Uterine smooth muscle cell (primary cell): ENCODE measurements around the gene HYAL2. TPM values are rescaled to one million over a fixed set of nuclear protein-coding genes. Genes with fewer than 3 reads are reported as not detected.

Source experiments
- total RNA-seq: library from RNA; depleted of rRNA; stranded (reverse); fragments of >200 nt; gene quantifications from 2 replicates; pipeline ENCODE4 v1.2.3, GENCODE V29; 2014

HYAL2 gene, protein sequence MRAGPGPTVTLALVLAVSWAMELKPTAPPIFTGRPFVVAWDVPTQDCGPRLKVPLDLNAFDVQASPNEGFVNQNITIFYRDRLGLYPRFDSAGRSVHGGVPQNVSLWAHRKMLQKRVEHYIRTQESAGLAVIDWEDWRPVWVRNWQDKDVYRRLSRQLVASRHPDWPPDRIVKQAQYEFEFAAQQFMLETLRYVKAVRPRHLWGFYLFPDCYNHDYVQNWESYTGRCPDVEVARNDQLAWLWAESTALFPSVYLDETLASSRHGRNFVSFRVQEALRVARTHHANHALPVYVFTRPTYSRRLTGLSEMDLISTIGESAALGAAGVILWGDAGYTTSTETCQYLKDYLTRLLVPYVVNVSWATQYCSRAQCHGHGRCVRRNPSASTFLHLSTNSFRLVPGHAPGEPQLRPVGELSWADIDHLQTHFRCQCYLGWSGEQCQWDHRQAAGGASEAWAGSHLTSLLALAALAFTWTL
- total RNA-seq, result 65.6 and 66.0 TPM in 2 replicates

DNA sequence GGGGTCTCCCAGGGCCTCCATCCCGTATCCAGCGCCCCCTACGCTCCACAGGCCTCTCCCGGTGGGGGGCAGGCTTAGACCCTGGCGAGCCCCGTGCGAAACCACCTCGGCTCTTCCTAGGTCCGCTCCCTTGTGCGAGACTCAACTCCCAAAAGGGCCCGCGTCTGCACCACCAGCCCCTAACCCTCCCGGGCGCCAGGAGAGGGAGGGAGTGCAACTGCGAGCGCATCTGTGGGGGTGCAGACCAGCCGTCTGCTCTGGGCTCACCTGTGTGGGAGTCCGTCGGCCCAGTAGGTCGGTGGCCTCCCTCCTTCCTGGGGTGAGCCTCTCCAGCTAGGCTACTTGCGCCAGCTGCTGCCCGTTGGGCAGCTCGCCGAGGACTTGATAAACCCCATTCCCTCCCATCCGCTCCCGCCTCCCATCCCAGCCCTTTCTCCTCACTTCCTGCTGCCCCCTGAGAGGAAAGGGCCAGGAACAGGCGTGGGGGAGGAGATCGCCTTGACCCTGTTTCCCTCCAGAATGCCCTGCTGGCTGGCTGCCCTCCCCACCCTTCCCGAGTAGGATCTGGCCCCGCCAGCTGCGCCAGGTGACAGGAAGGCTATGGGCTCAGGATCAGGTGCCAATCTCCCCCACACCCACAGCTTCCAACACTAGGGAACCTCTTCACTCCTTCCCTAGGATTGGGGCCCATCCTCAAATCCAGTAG, at the start of gene HYAL2:
Gene HYAL2, minus strand, starts transcription at position 360 of the 706 bp plus-strand sequence. CDS start 2,256 bp downstream, outside the sequence.

DNA sequence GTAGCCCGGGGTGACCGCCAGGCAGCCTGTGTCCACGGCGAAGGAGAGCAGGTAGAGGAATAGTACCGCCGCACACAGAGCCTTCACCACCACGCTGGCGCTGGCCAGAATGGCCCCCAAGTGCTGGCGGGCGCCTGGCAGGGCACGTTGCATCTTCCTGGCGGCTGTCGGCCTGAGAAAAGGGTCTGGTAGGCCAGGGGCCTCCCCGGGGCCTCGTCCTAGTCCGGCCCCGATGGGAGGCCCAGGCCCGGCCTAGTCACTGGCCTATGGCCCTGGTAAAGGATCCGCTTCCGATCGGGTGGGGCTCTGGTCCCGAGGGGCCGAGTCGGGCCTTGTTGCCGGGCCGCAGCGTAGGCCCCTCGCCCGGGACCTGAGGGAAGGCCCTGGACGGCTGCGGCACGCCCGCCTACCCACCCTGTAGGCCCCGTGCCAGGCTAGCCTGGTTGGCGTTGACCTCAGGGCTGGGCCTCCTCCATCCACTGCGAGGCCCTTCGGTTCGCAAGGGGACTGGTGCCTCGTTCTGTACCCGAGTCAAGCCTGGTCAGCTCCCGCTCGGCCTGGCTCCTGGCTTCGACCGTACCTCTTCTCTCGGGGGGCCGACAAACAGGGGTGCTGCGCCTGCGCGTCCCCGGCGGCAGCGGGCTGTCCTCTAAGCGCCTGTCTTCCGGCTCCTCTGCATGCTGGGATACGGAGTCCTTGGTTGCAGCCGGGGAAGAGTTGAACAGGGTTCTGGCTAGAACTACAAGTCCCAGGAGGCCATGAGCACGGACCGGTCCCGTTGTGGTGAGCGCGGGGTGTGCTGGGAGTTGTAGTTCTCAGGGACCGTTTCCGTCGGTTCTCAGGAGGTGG, 36.6 kb upstream of the HYAL2 start, which contains the start of gene TMEM115:
Gene TMEM115, minus strand, starts transcription at position 611 of the 849 bp plus-strand sequence. Its CDS starts 458 bp downstream, at position 153.

GRCh38 chr3:50350527-50351322, 28.2 kb upstream of the HYAL2 start, which contains the start of the genes CYB561D2 and NPRL2:
CYB561D2 (plus strand) TSS chr3:50350862; CDS start chr3:50351434, 572 bp downstream.
NPRL2 (minus strand) TSS chr3:50350775; CDS start chr3:50350652, 123 bp downstream.

DNA sequence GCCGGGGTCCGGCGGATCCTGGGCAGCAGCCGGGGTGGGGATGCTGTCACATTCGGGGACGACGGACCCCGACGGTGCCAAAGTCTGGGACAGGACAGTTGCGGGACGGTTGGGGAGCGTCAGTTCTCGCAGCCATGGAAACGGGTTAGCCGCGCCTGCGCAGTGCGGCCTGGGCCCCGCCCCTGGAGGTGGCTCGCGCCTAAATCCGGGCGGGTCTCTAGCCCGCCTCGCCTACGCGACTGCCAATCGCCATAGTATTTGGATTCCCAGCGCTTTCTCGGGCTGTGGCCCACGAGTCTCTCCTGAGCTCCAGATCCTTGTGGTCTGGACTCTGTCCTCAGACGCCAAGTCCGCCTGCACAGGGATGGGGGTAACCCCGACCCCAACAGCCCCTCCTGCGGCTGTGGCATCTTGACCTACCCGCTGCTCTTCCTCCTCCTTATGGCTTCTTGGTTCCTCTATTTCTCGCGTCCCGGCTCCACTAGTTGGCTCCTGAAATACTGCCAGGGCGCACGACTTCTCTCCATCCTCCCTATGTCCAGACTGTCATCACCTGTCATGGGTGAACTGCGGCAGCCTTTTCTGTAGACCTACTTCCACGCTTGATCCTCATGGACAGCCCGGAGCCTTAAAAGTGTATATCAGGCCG, 23.2 kb upstream of the HYAL2 start, which contains the start of gene ZMYND10:
Gene ZMYND10, minus strand, starts transcription at position 147 of the 649 bp plus-strand sequence. CDS start 153 bp downstream, outside the sequence.

GRCh38 chr3:50340448-50341329, 18.1 kb upstream of the HYAL2 start, which contains the start of gene RASSF1:
RASSF1 (minus strand) TSS chr3:50340836; CDS start chr3:50340805, 31 bp downstream.

GRCh38 chr3:50327943-50328691, 5.6 kb upstream of the HYAL2 start, which contains the start of gene TUSC2:
TUSC2 (minus strand) TSS chr3:50328223; CDS start chr3:50328099, 124 bp downstream.

DNA sequence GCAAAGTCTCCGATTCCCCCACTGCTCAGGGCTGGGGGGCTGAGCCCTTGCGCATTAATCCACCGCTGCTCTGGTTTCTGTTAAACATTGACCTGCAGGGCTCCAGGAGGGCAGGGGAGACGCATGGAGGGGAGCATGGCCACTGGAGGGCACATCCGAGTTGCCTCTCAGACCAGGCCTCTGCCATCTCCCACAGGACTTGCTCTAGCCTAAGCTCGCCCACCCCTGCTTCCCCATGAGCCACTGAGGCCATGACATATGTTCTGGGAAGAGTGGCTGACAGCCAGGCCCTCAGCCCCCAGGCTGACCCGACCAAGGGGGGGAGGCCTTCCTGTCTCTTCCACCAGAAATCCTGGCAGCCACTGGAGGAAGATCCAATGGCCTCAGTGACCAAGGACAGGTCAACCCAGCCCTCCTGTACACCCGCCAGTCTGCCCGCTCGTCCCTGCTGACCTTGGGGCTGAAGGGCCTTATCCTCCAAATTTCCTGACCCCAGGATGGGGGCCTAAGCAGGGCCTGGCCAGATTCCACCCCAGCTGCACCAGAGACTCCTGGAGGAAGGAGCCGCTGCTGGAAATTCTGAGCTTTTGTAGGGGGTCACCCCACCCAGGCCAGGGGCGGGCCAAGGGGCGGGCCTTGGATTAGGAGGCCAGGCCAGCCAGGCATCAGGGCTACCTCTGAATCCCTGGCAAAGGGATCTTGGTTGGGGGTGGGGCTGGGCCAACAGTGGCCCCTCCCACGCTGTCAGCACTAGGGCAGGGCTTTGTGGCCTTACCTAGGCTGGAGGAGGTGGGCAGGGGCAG, 19.3 kb downstream of the HYAL2 start, which contains the start of gene HYAL1:
Gene HYAL1, minus strand, starts transcription at position 562 of the 803 bp plus-strand sequence. CDS start 618 bp downstream, outside the sequence.

DNA sequence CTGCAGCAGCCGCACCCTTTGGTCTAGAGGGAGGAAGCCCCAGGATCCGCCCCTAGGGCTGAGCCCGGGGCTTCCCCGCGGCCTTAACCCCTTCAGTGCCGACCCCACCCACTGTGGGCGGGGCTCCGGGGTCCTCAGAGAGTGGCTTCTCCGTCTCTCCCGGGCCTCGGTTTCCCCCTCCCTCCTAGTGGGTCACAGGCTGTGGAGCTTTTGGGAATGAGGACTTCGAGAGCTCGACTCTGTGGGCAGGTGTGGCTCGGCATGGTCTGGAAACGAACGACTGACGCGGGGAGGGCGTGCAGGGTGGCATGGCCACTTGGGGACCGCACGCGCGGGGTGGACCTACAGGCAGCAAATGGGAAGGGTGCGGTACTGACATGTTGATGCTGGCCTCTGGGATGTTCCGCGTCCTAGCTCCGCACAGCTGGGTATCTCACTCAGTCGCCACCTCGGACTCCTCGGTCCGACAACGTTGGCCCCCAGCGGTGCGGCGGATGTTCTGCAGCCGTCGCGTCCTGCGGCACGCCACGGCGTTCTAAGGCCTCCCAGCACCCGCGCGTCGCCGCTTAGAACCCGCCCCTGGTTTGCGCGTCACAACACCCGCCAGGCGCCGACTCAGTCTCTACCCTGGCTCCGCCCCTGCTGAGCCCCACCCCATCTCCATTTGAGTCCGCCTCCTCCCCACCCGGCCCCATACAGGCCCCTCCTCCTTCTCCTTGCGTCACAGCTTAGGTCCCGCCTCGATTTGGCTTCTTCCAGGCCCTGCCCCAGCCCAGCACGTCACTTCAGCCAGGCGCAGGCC, 23.5 kb downstream of the HYAL2 start, which contains the start of the genes HYAL3 and NAA80:
Gene HYAL3, minus strand, starts transcription at position 570 of the 802 bp plus-strand sequence. CDS start 3,803 bp downstream, outside the sequence.
Gene NAA80, minus strand, starts transcription at position 570 of the 802 bp plus-strand sequence. CDS start 1,942 bp downstream, outside the sequence.

GRCh38 chr3:50292159-50293078, 30.1 kb downstream of the HYAL2 start, which contains the start of gene IFRD2:
IFRD2 (minus strand) TSS chr3:50292429; CDS start chr3:50292274, 155 bp downstream.

GRCh38 chr3:50278880-50279224, 43.7 kb downstream of the HYAL2 start, which contains the start of gene LSMEM2:
LSMEM2 (plus strand) TSS chr3:50279087; CDS start chr3:50279114, 27 bp downstream.

GRCh38 chr3:50268703-50269451, 53.7 kb downstream of the HYAL2 start, which contains the start of gene SEMA3B:
SEMA3B (plus strand) TSS chr3:50269147; CDS start chr3:50269241, 94 bp downstream.

